Karpas-422 (cell line): Measurements from ENCODE around the gene FAM217A. TPM values are rescaled to one million over a fixed set of nuclear protein-coding genes. Genes with fewer than 3 reads are reported as not detected.
A peak's percentile ranks its signal among the peaks of the same experiment; 100 is the strongest.

ENCODE experiments used
- DNase-seq: peaks from one replicate; pipeline ENCODE4 v3.0.0-alpha.2; 2015
- H2AFZ ChIP-seq: fragments of 200-600 bp; sonication (generic); 2 replicates; pipeline ENCODE4 v1.6.1; 2014; ENCODE audit warnings: antibody characterized with exemption, low read length, mixed read lengths
- H3K27ac ChIP-seq: fragments of 200-600 bp; sonication (generic); 2 replicates; pipeline ENCODE4 v1.5.1; 2014; ENCODE audit warnings: mild to moderate bottlenecking, low read length, moderate library complexity
- H3K27me3 ChIP-seq: fragments of 200-600 bp; sonication (generic); 2 replicates; pipeline ENCODE4 v1.6.1; 2014; ENCODE audit warnings: low read length, mixed read lengths
- H3K36me3 ChIP-seq: fragments of 200-600 bp; sonication (generic); 2 replicates; pipeline ENCODE4 v1.6.1; 2014; ENCODE audit warnings: low read length, mixed read lengths; ENCODE audit not compliant: insufficient read depth
- H3K4me1 ChIP-seq: fragments of 200-600 bp; sonication (generic); 2 replicates; pipeline ENCODE4 v1.6.1; 2014; ENCODE audit warnings: mild to moderate bottlenecking, low read length, mixed read lengths
- H3K4me2 ChIP-seq: fragments of 200-600 bp; sonication (generic); 2 replicates; pipeline ENCODE4 v1.6.1; 2014; ENCODE audit warnings: low read length, low read depth, mild to moderate bottlenecking; ENCODE audit not compliant: poor library complexity, severe bottlenecking
- H3K4me3 ChIP-seq: fragments of 200-600 bp; sonication (generic); 2 replicates; pipeline ENCODE4 v1.5.1; 2014; ENCODE audit warnings: mild to moderate bottlenecking, antibody characterized with exemption, low read length, mixed read lengths
- H3K79me2 ChIP-seq: fragments of 200-600 bp; sonication (generic); 2 replicates; pipeline ENCODE4 v1.6.1; 2014; ENCODE audit warnings: mild to moderate bottlenecking, low read length, mixed read lengths
- H3K9ac ChIP-seq: fragments of 200-600 bp; sonication (generic); 2 replicates; pipeline ENCODE4 v1.6.0; 2014; ENCODE audit warnings: low read length
- H3K9me2 ChIP-seq: fragments of 200-600 bp; sonication (generic), shearing (Covaris generic); replicated peaks from 2 replicates; pipeline ENCODE4 v1.6.0; 2014; ENCODE audit warnings: mild to moderate bottlenecking, low read length, moderate library complexity; ENCODE audit not compliant: insufficient read depth
- H3K9me3 ChIP-seq: fragments of 300-700, 200-600 bp; sonication (generic); 2 replicates; pipeline ENCODE4 v1.6.1; 2014; ENCODE audit warnings: low read length, mixed read lengths
- H4K20me1 ChIP-seq: fragments of 200-600 bp; sonication (generic); 2 replicates; pipeline ENCODE4 v1.6.1; 2014; ENCODE audit warnings: mild to moderate bottlenecking, antibody characterized with exemption, low read length, low read depth; ENCODE audit not compliant: insufficient read depth
- total RNA-seq: library from RNA; depleted of rRNA; stranded (reverse); fragments of >200 nt; shearing (Covaris generic); gene quantifications from 2 replicates; pipeline ENCODE4 v1.2.3, GENCODE V29; 2014; ENCODE audit warnings: low replicate concordance; rRNA removed

Gene FAM217A
- total RNA-seq, 1 experiment from 2014 or later = not detected

DNA sequence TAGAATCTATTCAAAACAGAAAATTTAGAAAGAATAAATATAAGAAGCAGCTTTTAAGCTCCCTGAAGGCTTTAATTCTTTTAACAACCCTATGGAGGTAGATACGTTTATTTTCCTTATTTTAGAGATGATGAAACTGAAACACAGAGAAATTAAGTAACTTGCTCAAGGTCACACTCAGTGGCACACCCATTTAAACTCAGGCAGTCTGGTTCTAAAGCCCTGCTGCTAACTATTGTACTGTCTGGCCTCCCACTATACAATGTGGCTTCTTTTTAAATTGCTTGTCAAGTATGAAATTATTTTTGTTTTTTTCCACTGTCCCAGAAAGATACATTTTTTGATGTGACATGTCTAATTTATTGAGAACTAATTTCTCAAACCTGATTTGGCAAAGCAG lies 55.7 kb downstream of the FAM217A start:
- Histone ChIP-seq H2AFZ (no peak overlapping the region), H3K27ac (no peak overlapping the region), H3K4me3 (peak overlapping the region; percentile 93), H3K4me2 (peak overlapping the region; percentile 70), H3K9ac (peak overlapping the region; percentile 83), H3K9me2 (no peaks in the 10 kb centered on the region), H3K27me3 (no peaks in the 10 kb centered on the region), H3K36me3 (peaks cover 24% of the 10 kb centered on the region), H3K4me1 (peaks cover 41% of the 10 kb centered on the region), H4K20me1 (peaks cover 50% of the 10 kb centered on the region), H3K79me2 (peaks cover 88% of the 10 kb centered on the region), H3K9me3 (no peaks in the 10 kb centered on the region)
- DNase-seq = no peak

DNA sequence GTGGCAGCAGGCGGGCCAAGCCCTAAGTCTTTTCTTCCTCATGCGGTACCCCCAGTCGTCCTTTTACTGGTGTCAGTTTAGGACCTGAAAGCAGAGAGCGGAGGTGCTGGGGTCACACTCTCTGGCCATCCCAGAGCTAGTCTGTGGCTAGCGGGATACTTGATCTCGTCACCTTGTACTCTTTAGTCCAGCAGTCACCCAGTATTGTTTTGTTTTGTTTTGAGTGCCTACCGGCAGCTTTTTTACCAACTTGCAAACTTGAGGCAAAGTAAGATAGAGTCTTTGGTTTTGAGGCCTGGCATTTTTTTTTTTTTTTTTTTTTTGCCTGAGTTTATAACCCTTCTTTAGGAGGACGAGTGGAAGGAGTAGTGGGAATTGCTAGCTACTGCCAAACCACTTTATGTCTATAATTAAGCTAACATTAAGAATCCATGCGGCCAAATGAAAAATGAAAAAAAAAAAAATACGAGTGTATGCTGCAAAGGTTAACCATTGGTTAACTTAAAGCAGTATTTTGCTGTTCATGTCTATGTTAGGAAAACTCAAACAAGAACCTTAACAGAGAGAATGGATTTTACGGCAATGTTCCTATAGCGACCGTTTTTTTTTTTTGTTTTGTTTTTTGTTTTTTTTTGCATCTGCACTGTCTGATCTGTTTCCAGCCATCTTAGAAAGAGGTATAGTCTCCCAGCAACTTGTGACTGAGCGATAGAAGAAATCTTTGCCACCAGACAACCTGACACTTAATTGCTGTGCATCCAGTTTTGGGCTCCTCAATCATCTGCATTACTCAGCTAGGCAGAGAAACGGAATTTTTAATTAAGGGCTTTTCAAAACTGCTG lies 56.9 kb downstream of the FAM217A start:
- peak overlapping the region; percentile 83 for H3K9ac ChIP-seq
- H3K9me2 ChIP-seq = no peaks in the 10 kb centered on the region
- no peaks in the 10 kb centered on the region for H3K27me3 ChIP-seq
- H3K4me2 ChIP-seq = peak overlapping the region; percentile 70
- peak overlapping the region; percentile 73 for H3K27ac ChIP-seq
- H3K36me3 ChIP-seq = 0 out of 2 replicates have a peak, but pooled peaks cover 17% of the 10 kb centered on the region
- H3K9me3 ChIP-seq = no peaks in the 10 kb centered on the region
- peak overlapping the region; percentile 93 for H3K4me3 ChIP-seq
- peaks cover 43% of the 10 kb centered on the region for H3K4me1 ChIP-seq
- no peak overlapping the region for H2AFZ ChIP-seq
- H4K20me1 ChIP-seq = peaks cover 43% of the 10 kb centered on the region
- peak; percentile 78 for DNase-seq
- peaks cover 88% of the 10 kb centered on the region for H3K79me2 ChIP-seq

DNA sequence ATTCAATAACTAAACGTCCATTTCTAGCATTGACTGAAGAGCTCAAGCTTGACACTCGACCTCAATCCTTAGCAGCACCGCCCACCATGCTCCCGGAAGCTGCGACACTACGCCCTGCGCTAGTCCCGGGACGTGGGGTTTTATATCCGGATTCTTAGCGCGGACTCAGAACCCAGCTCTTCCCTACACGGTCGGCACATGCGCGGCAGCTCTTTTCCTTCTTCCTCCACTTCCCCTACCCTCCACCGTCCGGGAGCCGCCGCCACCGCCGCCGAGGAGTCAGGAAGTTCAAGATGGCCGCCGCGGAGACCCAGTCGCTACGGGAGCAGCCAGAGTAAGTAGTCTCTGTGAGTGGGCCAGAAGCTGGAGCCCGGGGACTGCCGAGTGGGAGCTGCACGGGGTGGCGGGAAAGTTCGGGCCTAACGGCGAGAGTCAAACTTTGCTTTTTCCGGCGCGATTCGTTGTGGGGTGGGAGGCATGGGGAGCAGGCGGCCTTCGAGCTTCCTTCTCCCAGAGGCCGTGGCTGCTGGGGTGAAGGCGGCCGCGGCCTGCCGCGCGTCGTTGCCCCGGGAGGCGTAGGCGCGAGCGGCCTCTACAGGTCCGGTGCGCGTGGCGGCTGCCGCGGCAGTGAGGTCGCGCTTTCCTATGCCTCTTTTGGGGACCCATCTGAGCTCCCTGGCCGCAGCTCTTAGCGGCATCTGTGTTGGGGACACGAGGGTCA lies 57.6 kb downstream of the FAM217A start:
- peak overlapping the region; percentile 51; the same call in 1 of the 2 replicates for H2AFZ ChIP-seq
- peaks cover 45% of the 10 kb centered on the region for H3K4me1 ChIP-seq
- peak; percentile 98 for DNase-seq

DNA sequence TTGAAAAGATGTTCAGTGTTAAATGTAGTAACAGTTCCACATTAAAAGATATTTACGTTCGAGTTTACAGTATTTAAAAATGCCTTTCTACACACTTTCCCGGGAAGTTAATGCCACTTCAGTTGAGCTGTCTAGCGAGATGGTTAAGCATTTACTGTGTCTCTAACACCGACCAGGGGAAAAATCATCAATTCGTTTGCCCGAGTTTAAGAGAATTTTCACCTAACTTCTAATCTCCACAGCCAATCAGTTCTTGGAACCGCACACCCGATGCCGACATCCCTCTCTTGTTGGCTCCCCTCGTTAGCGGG lies 58.2 kb downstream of the FAM217A start:
- peak overlapping the region; percentile 93 for H3K4me3 ChIP-seq
- peaks cover 88% of the 10 kb centered on the region for H3K79me2 ChIP-seq
- no peaks in the 10 kb centered on the region for H3K9me3 ChIP-seq
- no peaks in the 10 kb centered on the region for H3K27me3 ChIP-seq
- H3K9ac ChIP-seq = peak overlapping the region; percentile 83
- no peak for DNase-seq
- peak overlapping the region; percentile 51; the same call in 1 of the 2 replicates for H2AFZ ChIP-seq
- 0 out of 2 replicates have a peak, but pooled peaks cover 16% of the 10 kb centered on the region for H3K36me3 ChIP-seq
- H3K4me2 ChIP-seq = peak overlapping the region; percentile 70
- peaks cover 37% of the 10 kb centered on the region for H4K20me1 ChIP-seq
- no peaks in the 10 kb centered on the region for H3K9me2 ChIP-seq
- peak overlapping the region; percentile 73 for H3K27ac ChIP-seq
- peaks cover 49% of the 10 kb centered on the region for H3K4me1 ChIP-seq

More for the DNA sequence above, 57.6 kb downstream of the FAM217A start:
- peak overlapping the region; percentile 70 for H3K4me2 ChIP-seq
- H3K9ac ChIP-seq = peak overlapping the region; percentile 83
- H3K27ac ChIP-seq = peak overlapping the region; percentile 73
- H3K36me3 ChIP-seq = 0 out of 2 replicates have a peak, but pooled peaks cover 17% of the 10 kb centered on the region
- H3K9me2 ChIP-seq = no peaks in the 10 kb centered on the region
- no peaks in the 10 kb centered on the region for H3K9me3 ChIP-seq
- peaks cover 37% of the 10 kb centered on the region for H4K20me1 ChIP-seq
- peak overlapping the region; percentile 93 for H3K4me3 ChIP-seq
- peaks cover 86% of the 10 kb centered on the region for H3K79me2 ChIP-seq
- H3K27me3 ChIP-seq = no peaks in the 10 kb centered on the region

DNA sequence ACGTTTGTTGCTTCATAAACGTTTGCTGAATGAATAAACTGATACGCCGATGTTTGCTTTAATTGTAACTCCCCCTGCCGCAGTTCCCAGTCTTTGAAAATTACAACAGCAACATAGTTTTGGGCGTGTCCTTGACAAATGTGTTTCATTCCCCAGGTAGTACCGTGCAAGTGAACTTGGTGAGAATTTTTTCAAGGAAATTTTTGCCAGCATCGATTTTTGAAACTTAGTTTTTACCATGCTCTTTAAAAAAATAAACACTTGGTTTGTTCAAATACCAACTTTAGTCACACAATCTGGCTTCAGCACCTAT lies 60.1 kb downstream of the FAM217A start:
- H3K4me1 ChIP-seq = peaks cover 45% of the 10 kb centered on the region
- peak overlapping the region; percentile 68; the same call in 1 of the 2 replicates for H2AFZ ChIP-seq
- no peaks in the 10 kb centered on the region for H3K9me2 ChIP-seq

More for the DNA sequence above, 60.1 kb downstream of the FAM217A start:
- peaks cover 88% of the 10 kb centered on the region for H3K79me2 ChIP-seq
- 0 out of 2 replicates have a peak, but pooled peaks cover 5% of the 10 kb centered on the region for H3K36me3 ChIP-seq
- peaks cover 18% of the 10 kb centered on the region for H4K20me1 ChIP-seq
- H3K4me3 ChIP-seq = peak overlapping the region; percentile 75
- H3K27me3 ChIP-seq = no peaks in the 10 kb centered on the region
- DNase-seq = no peak
- peak overlapping the region; percentile 89 for H3K9ac ChIP-seq
- no peaks in the 10 kb centered on the region for H3K9me3 ChIP-seq
- peak overlapping the region; percentile 70 for H3K4me2 ChIP-seq
- peak overlapping the region; percentile 93 for H3K27ac ChIP-seq

Other genes with a start within 250 kb of the FAM217A start
- gene FAM50B, start 229.8 kb downstream of the FAM217A start, total RNA-seq = 0.48 TPM in 1 of 2 replicates, not detected in the other
- 11.0 and 12.9 TPM in 2 replicates for gene ECI2, start 56.4 kb upstream of the FAM217A start, total RNA-seq